GM19395 (cell line): ENCODE results near the gene ANKS1B.
"Not testable (repeated sequence)": the region's sequence is repeated elsewhere in the genome, so short reads cannot be mapped to it uniquely, and the experiment has no call there.

ENCODE experiments used
- ATAC-seq: cut with Tn5 transposase; IDR thresholded peaks from one replicate; pipeline ENCODE4 v1.9.1; 2021; ENCODE audit warnings: mild to moderate bottlenecking, moderate library complexity; ENCODE audit not compliant: unreplicated experiment

ANKS1B gene

GRCh38 chr12:98807187-98807586 lies 1177.5 kb downstream of the ANKS1B start:
- no peak for ATAC-seq

- no peak for ATAC-seq
Measured at GRCh38 chr12:98803468-98804209, 1181.1 kb downstream of the ANKS1B start.

DNA sequence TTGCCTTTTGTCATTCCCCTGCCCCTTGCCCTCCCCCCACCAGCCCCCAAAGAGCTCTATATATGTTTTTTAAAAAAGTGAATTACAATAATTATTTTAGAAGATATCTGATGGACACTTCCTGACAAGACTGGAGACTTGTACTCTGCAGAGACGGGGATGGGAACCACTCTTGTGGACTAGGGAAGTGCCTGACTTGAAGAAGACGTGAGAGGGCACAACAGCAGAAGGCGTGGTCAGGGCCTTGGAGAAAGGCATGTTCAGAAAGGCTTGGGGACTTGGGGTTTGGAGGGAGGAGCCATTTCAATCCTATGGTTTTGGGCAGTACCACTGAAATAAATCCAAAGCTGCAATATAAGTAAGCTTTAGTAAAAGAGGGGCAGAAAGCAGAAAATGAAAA lies 1184.9 kb downstream of the ANKS1B start:
- ATAC-seq: no peak

GRCh38 chr12:98799146-98799810 lies 1185.5 kb downstream of the ANKS1B start:
- no peak for ATAC-seq

DNA sequence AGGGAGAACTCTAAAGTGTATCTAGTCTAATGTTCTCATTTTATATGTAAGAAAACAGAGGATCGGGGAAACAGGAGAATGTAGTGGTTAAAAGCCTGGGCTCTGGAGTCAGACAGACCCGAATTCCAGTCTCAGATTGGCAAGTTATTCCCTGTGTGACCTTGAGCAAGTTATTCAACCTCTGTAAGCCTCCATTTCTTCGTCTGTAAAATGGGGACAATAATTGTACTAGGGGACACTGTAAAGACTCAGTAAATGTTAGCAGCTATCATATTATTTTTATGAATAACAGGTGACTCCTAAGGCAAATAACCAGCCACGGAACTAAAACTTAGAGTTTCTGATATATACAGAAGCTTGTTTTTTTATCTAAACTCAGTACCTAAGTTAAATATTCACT lies 1187.5 kb downstream of the ANKS1B start:
- ATAC-seq: no peak

GRCh38 chr12:98796745-98797144 lies 1188.0 kb downstream of the ANKS1B start:
- no peak for ATAC-seq

GRCh38 chr12:98793121-98793520 lies 1191.6 kb downstream of the ANKS1B start:
- ATAC-seq: no peak

DNA sequence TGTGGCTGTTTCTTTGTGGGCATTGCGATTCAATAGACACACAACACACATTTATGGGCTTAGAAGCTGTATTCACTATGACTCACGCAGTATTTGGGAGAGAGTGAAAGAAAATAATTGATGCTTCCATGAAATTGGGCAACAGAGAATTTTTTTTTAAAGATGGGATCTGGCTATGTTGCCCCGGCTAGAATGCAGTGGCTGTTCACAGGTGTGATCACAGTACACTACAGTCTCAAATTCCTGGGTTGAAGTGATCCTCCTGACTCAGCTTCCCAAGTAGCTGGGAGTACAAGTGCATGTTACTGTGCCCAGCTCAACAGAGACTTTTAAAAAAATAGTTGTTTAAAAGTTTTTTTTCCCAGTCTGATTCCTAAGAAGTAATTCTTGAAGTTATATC lies 1193.3 kb downstream of the ANKS1B start:
- no peak for ATAC-seq

DNA sequence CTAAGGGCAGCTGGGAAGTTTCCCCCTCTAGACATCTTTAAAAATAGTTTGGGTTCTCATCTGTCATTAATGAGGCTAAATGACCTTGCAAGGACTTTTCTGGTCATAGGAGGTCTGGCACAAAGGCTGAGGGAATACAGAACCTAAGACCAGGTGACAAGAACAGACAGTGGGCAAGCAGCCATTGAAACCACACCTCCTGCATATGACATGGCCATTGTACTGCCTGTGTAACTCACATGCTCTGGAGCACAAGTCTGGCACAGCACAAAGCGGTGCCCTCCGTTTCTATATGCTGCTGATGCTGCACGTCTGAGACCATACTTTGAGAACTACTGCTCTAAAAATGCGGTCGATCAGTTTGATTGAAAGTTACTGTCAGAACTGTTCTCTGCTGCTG lies 1196.3 kb downstream of the ANKS1B start:
- ATAC-seq: no peak

DNA sequence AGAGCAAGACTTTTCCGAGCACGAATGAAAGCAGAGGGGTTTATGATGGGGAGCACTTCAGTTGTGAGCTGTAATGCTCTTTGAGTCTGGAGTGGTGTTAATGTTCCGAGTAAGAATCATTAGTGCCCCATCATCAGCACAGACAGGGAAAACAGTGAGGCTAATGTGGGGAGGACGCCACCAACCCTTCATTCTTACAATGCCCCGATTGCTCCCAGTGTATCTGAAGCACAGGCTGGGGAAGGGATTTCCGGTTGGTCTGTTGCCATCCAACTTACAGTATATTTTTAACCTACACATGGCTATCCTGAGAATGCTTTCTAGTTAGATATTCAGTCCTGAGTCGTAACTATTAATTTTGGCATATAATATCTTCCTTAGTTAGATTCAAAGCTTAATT lies 1198.1 kb downstream of the ANKS1B start:
- ATAC-seq: no peak

DNA sequence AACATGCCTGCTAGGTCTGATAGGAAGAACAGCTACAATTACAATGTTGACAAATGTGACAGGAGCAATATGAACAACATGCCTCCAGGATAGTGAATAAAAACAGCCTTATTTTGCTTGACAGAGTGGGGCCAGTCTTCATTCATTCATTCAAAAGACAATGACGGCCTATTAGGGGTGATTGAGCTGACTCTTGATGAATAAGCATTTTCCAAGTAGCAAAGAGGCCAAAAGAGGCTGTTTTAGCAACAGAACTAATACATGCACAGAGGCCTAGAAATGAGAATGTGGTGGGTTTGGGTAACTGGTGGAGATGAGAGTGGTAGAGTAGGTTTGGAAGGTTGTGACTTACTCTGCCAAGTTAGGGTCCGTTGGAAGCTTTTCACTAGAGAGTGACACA lies 1201.3 kb downstream of the ANKS1B start:
- no peak for ATAC-seq

- ATAC-seq: no peak
Measured at GRCh38 chr12:98780261-98780660, 1204.5 kb downstream of the ANKS1B start.

GRCh38 chr12:98772818-98773217 lies 1211.9 kb downstream of the ANKS1B start:
- ATAC-seq: no peak

- ATAC-seq: no peak
Measured at GRCh38 chr12:98771811-98772752, 1212.7 kb downstream of the ANKS1B start.

- ATAC-seq: no peak
Measured at GRCh38 chr12:98770230-98770629, 1214.5 kb downstream of the ANKS1B start.

GRCh38 chr12:98769068-98769467 lies 1215.7 kb downstream of the ANKS1B start:
- ATAC-seq: no peak

GRCh38 chr12:98767248-98767647 lies 1217.5 kb downstream of the ANKS1B start:
- no peak for ATAC-seq

DNA sequence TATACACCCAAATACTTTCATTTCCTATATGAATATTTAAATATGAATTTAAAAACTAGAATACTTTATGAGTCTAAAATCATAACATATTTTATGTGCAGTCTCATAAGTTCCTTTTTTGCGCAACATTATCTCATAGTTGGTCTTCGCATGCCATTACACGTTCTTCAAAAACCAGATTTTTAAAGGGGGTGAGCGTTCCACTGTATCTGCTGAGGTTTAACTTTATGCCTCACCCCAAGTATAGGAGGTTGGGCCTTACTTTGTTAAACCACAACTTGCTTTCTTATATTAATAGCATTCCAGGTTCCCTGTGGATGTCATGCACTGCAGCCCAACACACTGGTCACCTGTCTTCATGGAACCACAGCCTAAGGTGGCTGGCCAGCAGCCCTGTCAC lies 1221.1 kb downstream of the ANKS1B start:
- no peak for ATAC-seq

DNA sequence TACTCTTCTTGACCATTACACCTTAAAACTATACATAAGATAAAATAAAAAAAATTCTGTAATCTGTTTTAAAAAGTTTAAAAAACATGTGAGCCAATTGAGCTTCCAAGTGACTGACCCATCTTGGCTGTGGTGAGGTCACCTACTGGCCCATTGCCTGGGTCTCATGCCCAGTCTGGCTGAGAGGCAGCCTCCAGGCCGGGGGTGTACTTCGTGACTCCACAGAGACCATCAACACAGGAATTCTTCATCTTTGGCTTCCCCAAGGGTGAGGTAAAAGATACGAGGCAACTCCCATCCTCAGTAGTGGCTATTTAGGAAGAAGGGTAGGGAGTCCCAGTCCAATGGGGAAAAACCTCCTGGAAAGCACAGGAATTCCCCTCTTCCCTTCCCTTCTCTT lies 1226.4 kb downstream of the ANKS1B start:
- no peak for ATAC-seq

GRCh38 chr12:98757455-98757854 lies 1227.3 kb downstream of the ANKS1B start:
- ATAC-seq: no peak

GRCh38 chr12:98755855-98756254 lies 1228.9 kb downstream of the ANKS1B start:
- ATAC-seq: not testable (repeated sequence)
